Activated T-helper 17 cell treated with anti-CD3 and anti-CD28 coated beads, Interleukin-2, amount 50 U/mL, for 72 hours (primary cell): Measurements from ENCODE around the gene SKIL. TPM values are rescaled to one million over a fixed set of nuclear protein-coding genes. Genes with fewer than 3 reads are reported as not detected.

Source experiments
- ATAC-seq: fragments of 150-1000 bp; cut with Tn5 transposase; replicated peaks from 2 replicates; pipeline ENCODE4 v1.10.0; 2021; ENCODE audit warnings: mild to moderate bottlenecking, moderate library complexity
- H3K27ac Mint-ChIP-seq: one replicate; pipeline ENCODE4 v1.8.0; 2022; ENCODE audit warnings: mixed read lengths
- H3K27me3 Mint-ChIP-seq: one replicate; pipeline ENCODE4 v1.8.0; 2022; ENCODE audit warnings: mixed read lengths
- H3K36me3 Mint-ChIP-seq: one replicate; pipeline ENCODE4 v1.8.0; 2022; ENCODE audit warnings: low read depth, mild to moderate bottlenecking, mixed read lengths
- H3K4me1 Mint-ChIP-seq: one replicate; pipeline ENCODE4 v1.8.0; 2022; ENCODE audit warnings: mixed read lengths
- H3K4me3 Mint-ChIP-seq: one replicate; pipeline ENCODE4 v1.8.0; 2022; ENCODE audit warnings: mild to moderate bottlenecking, mixed read lengths
- H3K9me3 Mint-ChIP-seq: one replicate; pipeline ENCODE4 v1.8.0; 2022; ENCODE audit warnings: mixed read lengths
- total RNA-seq, 2 donors: library from RNA; stranded (reverse); gene quantifications; one replicate each; pipeline ENCODE4 v1.2.3, GENCODE V29; 2022

Gene SKIL
- total RNA-seq, 2 donors from 2014 or later = 16.9 to 21.0 TPM

DNA sequence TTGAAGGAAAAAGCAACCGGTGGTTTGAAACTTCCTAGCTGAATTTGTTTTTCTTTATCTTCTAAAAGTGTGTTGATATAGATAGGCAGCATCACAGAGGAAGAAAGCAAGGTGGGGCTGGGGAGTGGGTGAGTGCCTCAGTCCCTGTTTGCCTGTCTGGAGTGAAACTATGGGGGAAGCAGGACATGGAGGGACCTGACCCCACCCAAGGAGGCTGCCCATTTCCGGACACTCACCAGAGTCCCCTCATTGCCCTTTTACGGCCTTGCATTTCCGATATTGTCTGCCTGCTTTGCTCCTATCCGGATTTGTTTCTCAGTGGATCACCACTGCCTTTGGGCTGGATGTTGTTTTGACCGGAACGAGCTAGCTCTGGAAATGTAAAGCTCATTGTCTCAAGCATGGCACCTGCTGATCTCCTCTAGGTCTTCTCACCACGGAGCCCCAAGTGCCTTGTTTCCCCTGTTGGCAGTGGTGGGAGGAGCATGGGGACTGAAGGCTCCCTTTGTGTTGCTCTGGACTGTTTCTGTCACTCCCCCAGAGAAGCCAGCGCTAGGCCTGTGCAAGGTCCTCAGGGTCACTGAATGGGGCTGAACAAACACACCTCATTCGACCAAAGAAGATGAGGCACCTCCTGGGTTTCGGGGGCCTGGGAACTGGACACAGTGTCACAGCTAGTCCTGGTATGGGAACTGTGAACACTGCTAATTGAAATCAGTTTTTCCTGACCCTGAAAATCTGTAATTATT, 68.2 kb downstream of the SKIL start:
- Mint-ChIP-seq H3K4me3 (no peak overlapping the region), H3K4me1 (peaks cover 9% of the 10 kb centered on the region), H3K36me3 (no peaks in the 10 kb centered on the region), H3K27ac (no peak overlapping the region), H3K9me3 (no peaks in the 10 kb centered on the region), H3K27me3 (peaks cover 18% of the 10 kb centered on the region)
- no peak for ATAC-seq

DNA sequence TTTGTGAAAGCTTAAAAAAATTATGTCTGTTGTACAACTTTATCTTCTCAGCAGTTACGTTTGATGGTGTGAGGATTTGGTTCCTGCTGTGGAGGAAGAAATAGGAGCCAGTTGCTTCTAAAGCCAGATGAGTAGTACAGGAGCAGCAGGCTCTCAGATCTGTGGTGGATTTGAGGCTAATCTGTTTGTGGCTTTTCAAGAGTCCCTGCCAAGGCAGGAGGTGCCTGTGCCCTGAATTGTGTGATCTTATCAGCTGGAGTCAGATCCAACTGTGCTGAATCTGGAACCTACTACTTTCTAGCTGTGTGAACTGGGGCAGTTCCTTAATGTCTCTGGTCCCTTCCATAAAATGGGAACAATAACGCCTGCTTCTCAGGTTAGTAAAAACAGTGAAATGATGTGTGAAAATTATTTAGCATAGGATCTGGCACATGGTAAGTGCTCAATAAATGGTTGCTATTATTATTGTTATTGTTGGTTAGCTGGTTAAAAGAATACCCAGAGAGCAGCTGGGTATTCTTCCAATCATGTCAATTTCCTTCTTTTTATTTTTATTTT, 68.8 kb downstream of the SKIL start:
- Mint-ChIP-seq H3K27me3 (peaks cover 15% of the 10 kb centered on the region), H3K4me1 (peaks cover 9% of the 10 kb centered on the region), H3K9me3 (no peaks in the 10 kb centered on the region), H3K4me3 (no peak overlapping the region), H3K36me3 (no peaks in the 10 kb centered on the region), H3K27ac (no peak overlapping the region)
- ATAC-seq = no peak

DNA sequence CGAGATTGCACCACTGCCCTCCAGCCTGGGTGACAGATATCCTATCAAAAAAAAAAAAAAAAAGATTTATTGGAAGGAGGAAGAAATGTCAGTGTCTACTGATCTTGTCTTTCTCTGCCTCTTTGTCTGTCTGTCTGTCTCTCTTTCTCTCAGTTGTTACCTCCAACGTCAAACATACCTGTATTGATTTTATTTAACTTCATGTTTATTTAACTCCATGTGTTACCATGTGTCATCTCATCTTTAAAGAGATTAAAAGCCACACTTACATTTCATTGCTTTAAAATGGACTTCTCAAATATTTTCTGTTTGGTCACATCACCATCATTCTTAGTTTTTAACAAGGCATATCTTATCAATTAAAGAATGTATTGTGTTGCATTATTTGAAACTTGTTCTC, 70.6 kb downstream of the SKIL start:
- Mint-ChIP-seq H3K4me3 (no peak overlapping the region), H3K36me3 (no peaks in the 10 kb centered on the region), H3K27me3 (peaks cover 11% of the 10 kb centered on the region)

DNA sequence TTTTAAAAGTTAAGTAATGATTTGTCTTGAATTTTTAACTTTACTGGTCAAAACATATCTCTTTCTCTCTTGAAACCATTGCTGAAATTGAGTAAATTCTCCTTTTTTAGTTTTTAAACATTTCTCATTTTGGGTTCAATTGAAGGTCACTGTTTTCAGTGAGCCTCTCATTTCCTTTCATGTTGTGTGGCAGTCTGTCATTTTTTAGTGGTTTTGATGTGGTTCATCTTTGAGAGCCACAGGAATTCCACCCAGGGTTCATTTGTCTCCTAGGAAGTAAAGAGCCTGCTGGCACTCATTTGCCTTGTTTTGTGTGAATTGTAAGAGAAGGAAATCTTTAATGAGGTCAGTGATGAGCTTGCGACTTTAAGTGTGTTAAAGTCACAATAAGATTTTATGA, 71.5 kb downstream of the SKIL start:
- peak overlapping the region; percentile 27 for H3K4me3 Mint-ChIP-seq
- H3K27me3 Mint-ChIP-seq = peaks cover 11% of the 10 kb centered on the region
- H3K27ac Mint-ChIP-seq = peak overlapping the region; percentile 48
- H3K9me3 Mint-ChIP-seq = no peaks in the 10 kb centered on the region
- peak; percentile 67 for ATAC-seq
- no peaks in the 10 kb centered on the region for H3K36me3 Mint-ChIP-seq
- H3K4me1 Mint-ChIP-seq = peaks cover 9% of the 10 kb centered on the region

More for the DNA sequence above, 70.6 kb downstream of the SKIL start:
- Mint-ChIP-seq H3K27ac (no peak overlapping the region), H3K4me1 (peaks cover 9% of the 10 kb centered on the region), H3K9me3 (no peaks in the 10 kb centered on the region)
- ATAC-seq = no peak

DNA sequence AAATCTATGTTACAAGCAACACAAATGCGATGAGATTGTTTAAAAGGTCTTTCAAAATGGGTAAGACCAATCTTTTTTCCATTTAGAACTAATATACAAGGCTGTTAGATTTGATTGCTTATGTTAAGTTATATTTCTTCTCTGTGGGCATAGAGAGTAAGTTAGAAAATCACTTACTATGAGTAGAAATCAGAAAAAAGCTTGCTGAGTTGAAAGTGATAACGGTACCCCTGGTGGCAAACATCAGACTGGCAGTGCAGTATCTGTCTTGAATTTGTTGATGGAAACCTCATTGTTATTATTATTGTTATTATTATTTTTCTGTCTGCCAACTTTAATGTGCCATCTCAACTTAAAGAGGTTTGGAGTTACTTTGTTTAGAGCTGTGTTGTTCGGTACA, 73.5 kb downstream of the SKIL start:
- ATAC-seq = no peak
- Mint-ChIP-seq H3K9me3 (no peaks in the 10 kb centered on the region), H3K27me3 (peaks cover 4% of the 10 kb centered on the region), H3K4me1 (peaks cover 9% of the 10 kb centered on the region), H3K36me3 (no peaks in the 10 kb centered on the region), H3K4me3 (no peak overlapping the region), H3K27ac (no peak overlapping the region)

DNA sequence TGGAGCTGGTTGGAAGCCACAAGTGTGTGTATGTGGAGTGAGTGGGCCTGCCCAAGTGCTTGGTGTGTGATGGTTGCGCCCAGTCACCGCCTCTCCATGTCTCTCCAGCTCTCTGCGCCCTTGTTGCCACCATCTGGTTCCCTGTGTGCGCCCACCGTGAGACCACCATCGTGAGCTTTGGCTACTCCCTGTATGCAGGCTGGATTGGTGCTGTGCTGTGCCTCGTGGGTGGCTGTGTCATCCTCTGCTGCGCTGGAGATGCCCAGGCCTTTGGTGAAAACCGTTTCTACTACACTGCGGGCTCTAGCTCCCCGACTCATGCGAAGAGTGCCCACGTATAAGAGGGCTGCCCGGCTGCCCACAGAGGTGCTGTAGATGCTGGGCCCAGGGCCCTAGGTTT, 74.9 kb downstream of the SKIL start:
- no peaks in the 10 kb centered on the region for H3K9me3 Mint-ChIP-seq
- no peak overlapping the region for H3K4me3 Mint-ChIP-seq
- H3K36me3 Mint-ChIP-seq = no peaks in the 10 kb centered on the region
- peaks cover 2% of the 10 kb centered on the region for H3K27me3 Mint-ChIP-seq
- no peak overlapping the region for H3K27ac Mint-ChIP-seq
- ATAC-seq = no peak
- peaks cover 9% of the 10 kb centered on the region for H3K4me1 Mint-ChIP-seq

DNA sequence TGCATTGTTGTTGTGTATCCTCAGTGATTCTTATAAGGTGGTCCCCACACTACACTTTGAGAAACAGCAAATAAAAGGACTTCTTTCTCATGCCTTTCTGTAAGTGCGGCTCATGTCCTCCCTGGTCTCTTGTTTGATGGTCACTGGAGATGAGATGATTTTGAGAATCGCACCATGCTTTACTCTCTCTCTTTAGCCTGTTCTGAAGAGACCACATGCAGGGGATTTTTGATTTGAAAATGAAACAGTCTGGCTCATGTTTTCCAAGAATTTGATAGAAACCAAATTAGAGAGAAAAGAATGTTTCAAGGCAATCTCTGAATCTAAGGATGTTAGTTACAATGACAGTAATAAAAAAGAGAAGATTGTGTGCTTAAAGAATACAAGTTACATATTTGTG, 79.2 kb downstream of the SKIL start:
- H3K27me3 Mint-ChIP-seq = peaks cover 11% of the 10 kb centered on the region
- H3K4me3 Mint-ChIP-seq = no peak overlapping the region
- ATAC-seq = peak; percentile 14
- H3K9me3 Mint-ChIP-seq = no peaks in the 10 kb centered on the region
- no peaks in the 10 kb centered on the region for H3K36me3 Mint-ChIP-seq
- no peak overlapping the region for H3K27ac Mint-ChIP-seq
- H3K4me1 Mint-ChIP-seq = no peaks in the 10 kb centered on the region

DNA sequence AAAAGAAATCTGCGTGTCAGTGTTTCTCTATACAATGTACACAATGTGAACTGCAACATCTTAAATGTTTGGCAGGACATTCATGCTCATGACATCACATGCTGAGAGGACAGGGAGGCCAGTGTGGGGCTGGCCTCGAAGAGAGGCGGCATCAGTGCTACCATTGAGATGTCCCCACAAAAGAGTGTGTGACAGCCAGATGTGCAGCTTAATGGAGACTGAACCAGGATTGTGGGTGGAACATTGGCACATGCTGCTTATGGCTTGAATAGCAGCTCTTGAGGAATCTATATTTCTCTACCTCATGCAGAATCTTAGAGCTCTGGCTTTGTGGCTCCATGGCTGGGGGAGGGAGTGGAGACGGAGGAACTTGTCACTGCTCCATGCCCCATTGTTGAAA, 79.7 kb downstream of the SKIL start:
- H3K27me3 Mint-ChIP-seq = peaks cover 13% of the 10 kb centered on the region
- no peak overlapping the region for H3K27ac Mint-ChIP-seq
- no peaks in the 10 kb centered on the region for H3K9me3 Mint-ChIP-seq
- H3K4me1 Mint-ChIP-seq = no peaks in the 10 kb centered on the region
- no peak overlapping the region for H3K4me3 Mint-ChIP-seq
- H3K36me3 Mint-ChIP-seq = no peaks in the 10 kb centered on the region
- no peak for ATAC-seq

DNA sequence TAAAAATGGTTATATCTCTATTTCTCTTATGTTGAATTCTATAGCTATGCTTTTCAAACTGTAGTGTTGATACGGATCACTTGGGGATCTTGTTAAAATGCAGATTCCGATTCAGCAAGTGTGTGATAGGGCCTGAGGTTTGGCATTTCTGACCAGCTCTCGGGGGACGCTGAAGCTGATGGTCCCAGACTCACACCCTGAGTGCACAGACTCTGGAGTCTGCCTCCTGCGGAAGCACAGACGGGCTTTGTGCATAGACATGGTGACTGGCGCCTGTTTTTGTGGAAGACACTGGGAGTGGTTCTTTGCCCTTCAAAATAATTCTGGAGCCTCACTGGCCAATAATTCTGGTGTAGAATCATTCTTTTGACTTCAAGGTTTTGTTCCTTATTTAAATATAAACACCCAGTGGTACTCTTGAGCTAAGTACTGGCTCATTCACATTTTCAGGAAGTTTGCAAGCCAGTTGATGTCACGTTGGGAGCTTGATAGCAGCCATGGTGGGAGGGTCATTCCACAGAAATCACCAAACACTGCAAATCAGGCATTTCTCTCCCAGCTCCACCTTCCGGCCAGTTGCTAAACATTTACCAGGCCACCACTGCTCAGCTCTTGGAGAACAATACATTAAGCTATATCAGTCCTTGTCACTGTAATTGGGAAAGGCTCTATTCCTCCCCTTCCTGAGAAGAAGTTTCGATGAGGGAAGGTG, 80.3 kb downstream of the SKIL start:
- no peaks in the 10 kb centered on the region for H3K36me3 Mint-ChIP-seq
- H3K4me3 Mint-ChIP-seq = no peak overlapping the region
- no peak overlapping the region for H3K27ac Mint-ChIP-seq
- H3K4me1 Mint-ChIP-seq = no peaks in the 10 kb centered on the region
- peaks cover 19% of the 10 kb centered on the region for H3K27me3 Mint-ChIP-seq
- no peak for ATAC-seq
- H3K9me3 Mint-ChIP-seq = no peaks in the 10 kb centered on the region

DNA sequence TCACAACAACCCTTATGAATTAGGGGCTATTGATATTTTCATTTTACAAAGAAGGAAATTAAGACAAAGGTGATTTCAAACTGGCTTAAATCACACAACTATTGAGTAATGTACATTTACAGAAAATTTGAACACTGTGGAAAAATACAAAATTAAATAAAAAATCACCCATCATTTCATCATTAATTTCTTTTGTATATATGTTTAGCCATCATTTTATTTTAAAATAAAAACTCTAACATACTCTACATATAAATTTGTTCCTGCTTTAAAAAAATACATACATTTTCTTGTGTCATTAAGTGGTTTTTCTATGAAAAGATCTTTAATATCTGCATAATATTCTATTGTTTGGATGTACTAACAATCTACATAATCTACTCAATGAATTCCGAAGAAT, 81.3 kb downstream of the SKIL start:
- H3K36me3 Mint-ChIP-seq = no peaks in the 10 kb centered on the region
- H3K4me3 Mint-ChIP-seq = no peak overlapping the region
- no peak overlapping the region for H3K27ac Mint-ChIP-seq
- no peak for ATAC-seq
- H3K27me3 Mint-ChIP-seq = peaks cover 19% of the 10 kb centered on the region
- no peaks in the 10 kb centered on the region for H3K4me1 Mint-ChIP-seq
- H3K9me3 Mint-ChIP-seq = no peaks in the 10 kb centered on the region

DNA sequence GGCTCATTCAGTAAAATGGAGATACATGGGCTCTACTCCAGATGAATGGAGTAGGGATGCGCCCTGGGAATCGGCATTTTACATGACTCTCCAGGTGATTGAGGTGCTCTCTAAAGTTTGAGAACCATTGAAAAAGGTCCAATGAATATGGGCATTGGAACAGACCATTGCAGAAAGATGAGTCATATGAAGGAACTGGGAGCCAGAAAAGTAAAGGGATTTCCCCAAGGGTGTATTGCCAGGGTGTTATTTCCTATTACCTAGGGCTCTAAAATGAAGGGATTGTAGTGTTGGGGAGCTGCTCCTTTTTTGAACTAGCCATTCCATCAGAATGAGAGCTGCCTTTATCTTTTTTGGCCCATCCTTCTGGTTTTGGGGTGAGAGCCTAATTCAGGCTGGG, 82.8 kb downstream of the SKIL start:
- H3K4me3 Mint-ChIP-seq = no peak overlapping the region
- peak; percentile 66 for ATAC-seq
- peaks cover 22% of the 10 kb centered on the region for H3K27me3 Mint-ChIP-seq

DNA sequence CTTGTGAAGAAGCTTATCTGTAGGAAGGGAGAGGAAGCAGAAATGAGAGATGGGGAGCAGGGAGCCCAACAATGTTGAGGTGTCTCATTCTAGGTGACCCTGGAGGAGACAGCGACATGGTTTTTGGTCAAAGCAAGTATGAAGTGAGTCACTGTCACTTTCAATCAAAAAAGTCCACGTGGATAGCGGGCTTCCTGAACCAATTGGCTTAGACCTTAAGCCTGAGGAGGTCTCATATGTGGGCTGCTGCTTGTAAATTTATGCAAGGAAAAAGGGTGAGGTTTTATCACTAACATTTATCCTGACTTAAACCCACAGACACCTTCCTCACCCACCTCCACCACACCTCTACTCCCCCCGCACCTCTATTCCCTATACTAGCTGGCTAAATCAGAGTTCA, 83.9 kb downstream of the SKIL start:
- Mint-ChIP-seq H3K36me3 (no peaks in the 10 kb centered on the region), H3K4me3 (no peak overlapping the region), H3K9me3 (no peaks in the 10 kb centered on the region), H3K27me3 (peaks cover 22% of the 10 kb centered on the region), H3K27ac (no peak overlapping the region), H3K4me1 (no peaks in the 10 kb centered on the region)
- no peak for ATAC-seq

More for the DNA sequence above, 82.8 kb downstream of the SKIL start:
- Mint-ChIP-seq H3K36me3 (no peaks in the 10 kb centered on the region), H3K27ac (no peak overlapping the region), H3K4me1 (no peaks in the 10 kb centered on the region), H3K9me3 (no peaks in the 10 kb centered on the region)

DNA sequence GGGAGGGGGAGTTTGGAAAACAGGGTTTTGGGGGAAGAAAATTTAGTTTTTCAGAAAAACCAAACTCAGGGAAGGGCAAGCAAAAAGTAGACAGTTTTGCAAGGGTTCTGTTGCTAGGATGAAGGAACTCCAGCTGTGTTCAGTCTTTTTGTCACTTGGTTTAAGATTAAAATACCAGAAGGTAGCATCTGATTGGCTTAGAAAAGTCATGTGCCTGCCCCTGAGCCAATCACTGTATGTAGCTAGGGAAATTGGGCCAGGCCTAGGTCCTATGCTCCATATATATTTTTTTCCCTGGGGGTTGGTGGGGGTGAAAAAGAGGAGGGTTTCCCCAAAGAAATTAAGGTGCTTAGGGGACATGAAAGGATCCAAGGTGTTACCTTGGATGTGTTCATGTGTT, 85.4 kb downstream of the SKIL start:
- Mint-ChIP-seq H3K4me1 (no peaks in the 10 kb centered on the region), H3K27ac (no peak overlapping the region), H3K9me3 (no peaks in the 10 kb centered on the region), H3K36me3 (no peaks in the 10 kb centered on the region), H3K4me3 (no peak overlapping the region), H3K27me3 (peaks cover 22% of the 10 kb centered on the region)
- ATAC-seq = no peak

DNA sequence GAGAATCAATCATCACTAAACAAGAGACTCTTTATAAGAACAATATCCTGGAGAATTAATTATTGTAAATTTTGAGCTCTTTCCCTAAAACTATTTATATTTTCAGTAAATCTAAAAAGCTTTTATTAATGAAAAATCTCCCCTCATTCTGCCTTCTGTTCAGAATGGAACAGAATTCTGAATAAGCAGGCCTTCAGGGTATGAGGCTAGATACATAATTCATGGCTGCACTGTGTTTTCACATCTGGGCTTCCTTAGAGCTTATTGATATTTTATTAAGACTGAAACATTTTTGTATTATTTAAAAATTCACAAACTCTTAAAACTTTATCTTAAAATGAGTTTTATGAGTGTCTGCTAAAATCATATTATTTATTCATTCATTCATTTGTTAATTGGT, 85.9 kb downstream of the SKIL start:
- no peaks in the 10 kb centered on the region for H3K36me3 Mint-ChIP-seq
- no peak overlapping the region for H3K27ac Mint-ChIP-seq

More for the DNA sequence above, 85.9 kb downstream of the SKIL start:
- Mint-ChIP-seq H3K4me3 (no peak overlapping the region), H3K9me3 (no peaks in the 10 kb centered on the region), H3K4me1 (no peaks in the 10 kb centered on the region), H3K27me3 (peaks cover 22% of the 10 kb centered on the region)
- no peak for ATAC-seq
